SK-N-SH (cell line): ENCODE results near the gene STK36. TPM values are rescaled to one million over a fixed set of nuclear protein-coding genes. Genes with fewer than 3 reads are reported as not detected.

Source experiments
- CTCF ChIA-PET: fragments of 300-600, 350-600 bp; formaldehyde crosslinking; extraction: SDS; loops from one replicate; lab custom pipeline; 2021; lab: Yijun Ruan, JAX
- POLR2A ChIA-PET: fragments of 350-600 bp; sonication (Branson Sonifier 250); formaldehyde crosslinking; extraction: SDS; loops from one replicate; lab custom pipeline; 2020; ENCODE audit warnings: antibody characterized with exemption, inconsistent platforms; lab: Yijun Ruan, JAX
- DNase-seq: peaks from one replicate; pipeline ENCODE4 v3.0.0; 2012
- H2AFZ ChIP-seq: fragments of 200-600 bp; sonication (generic); 2 replicates; pipeline ENCODE4 v1.8.1; 2016; ENCODE audit warnings: antibody characterized with exemption, mild to moderate bottlenecking, low read depth
- H3F3A ChIP-seq: fragments of 200-600 bp; sonication (generic); replicated peaks from 2 replicates; pipeline ENCODE3; 2016; ENCODE audit warnings: antibody characterized with exemption, mild to moderate bottlenecking; ENCODE audit not compliant: insufficient read depth
- H3K27ac ChIP-seq, 2 experiments: fragments of 200-500 bp in 1 of 2; fragments of 200-600 bp in 1 of 2; sonication (Bioruptor generic) in 1 of 2; sonication (generic), shearing (Covaris generic) in 1 of 2; 2 replicates each; pipeline versions ENCODE4 v1.5.1 to v1.6.1; 2014 to 2016; ENCODE audit warnings: low read depth in 2 of 2, inconsistent platforms in 1 of 2, low read length in 1 of 2, mild to moderate bottlenecking in 1 of 2, mixed read lengths in 1 of 2
- H3K27me3 ChIP-seq: fragments of 200-600 bp; sonication (generic), shearing (Covaris generic); 2 replicates; pipeline ENCODE4 v1.6.1; 2016; ENCODE audit warnings: mixed run types; ENCODE audit not compliant: insufficient read depth
- H3K36me3 ChIP-seq, 2 experiments: fragments of 200-500 bp in 1 of 2; fragments of 200-600 bp in 1 of 2; sonication (Bioruptor generic) in 1 of 2; sonication (generic) in 1 of 2; replicated peaks in 1 of 2; 2 replicates each; pipeline versions ENCODE3 to v1.5.1; 2014 to 2016; ENCODE audit warnings: low read length in 1 of 2, mild to moderate bottlenecking in 1 of 2; ENCODE audit not compliant: insufficient read depth in 2 of 2, control insufficient read depth in 1 of 2
- H3K4me1 ChIP-seq, 2 experiments: fragments of 200-500 bp in 1 of 2; fragments of 200-600 bp in 1 of 2; sonication (Bioruptor generic) in 1 of 2; sonication (generic), shearing (Covaris generic) in 1 of 2; 2 replicates each; pipeline versions ENCODE4 v1.5.1 to v1.6.1; 2014 to 2016; ENCODE audit warnings: low read depth in 1 of 2, low read length in 1 of 2, mixed run types in 1 of 2; ENCODE audit not compliant: insufficient read depth in 2 of 2, control insufficient read depth in 1 of 2
- H3K4me2 ChIP-seq: fragments of 200-600 bp; sonication (generic), shearing (Covaris generic); 2 replicates; pipeline ENCODE4 v1.6.1; 2017; ENCODE audit warnings: mixed run types
- H3K4me3 ChIP-seq, 2 experiments: fragments of 200-500 bp in 1 of 2; fragments of 200-600 bp in 1 of 2; sonication (Bioruptor generic) in 1 of 2; sonication (generic), shearing (Covaris generic) in 1 of 2; 2 replicates each; pipeline versions ENCODE4 v1.5.1 to v1.8.1; 2014 to 2016; ENCODE audit warnings: low read depth in 2 of 2, inconsistent platforms in 1 of 2, low read length in 1 of 2, mild to moderate bottlenecking in 1 of 2, mixed read lengths in 1 of 2, moderate library complexity in 1 of 2
- H3K79me2 ChIP-seq: fragments of 200-600 bp; sonication (generic); 2 replicates; pipeline ENCODE4 v1.8.1; 2017; ENCODE audit warnings: mild to moderate bottlenecking; ENCODE audit not compliant: insufficient read depth
- H3K9ac ChIP-seq: fragments of 200-600 bp; sonication (generic); 2 replicates; pipeline ENCODE4 v1.6.1; 2017; ENCODE audit warnings: mixed run types
- H3K9me2 ChIP-seq: fragments of 200-600 bp; sonication (generic); 2 replicates; pipeline ENCODE4 v1.6.1; 2017; ENCODE audit warnings: mixed run types
- H3K9me3 ChIP-seq: fragments of 200-600 bp; sonication (generic); 2 replicates; pipeline ENCODE4 v1.6.1; 2017; ENCODE audit warnings: mixed run types, mild to moderate bottlenecking, moderate library complexity
- H4K20me1 ChIP-seq: fragments of 200-600 bp; sonication (generic); 2 replicates; pipeline ENCODE4 v1.6.1; 2017; ENCODE audit warnings: mild to moderate bottlenecking, mixed run types; ENCODE audit not compliant: insufficient read depth
- CTCF ChIP-seq: fragments of 200-600 bp; sonication (generic); IDR thresholded peaks from 2 replicates; pipeline ENCODE4 v1.6.1; 2017; ENCODE audit warnings: antibody characterized with exemption, mild to moderate bottlenecking, moderate library complexity
- ELF1 ChIP-seq: IDR thresholded peaks from 2 replicates; pipeline ENCODE4 v1.4.0; 2012
- EZH2phosphoT487 ChIP-seq: fragments of 200-600 bp; sonication (generic); IDR thresholded peaks from 2 replicates; pipeline ENCODE4 v1.6.1; 2017; ENCODE audit warnings: low read depth, mixed run types, mild to moderate bottlenecking, antibody characterized with exemption, moderate library complexity, borderline replicate concordance
- GATA2 ChIP-seq: sonication (generic); formaldehyde crosslinking; IDR thresholded peaks from 2 replicates; pipeline ENCODE4 v1.5.0; 2020; ENCODE audit warnings: mild to moderate bottlenecking, missing genetic modification reagents
- IRF3 ChIP-seq: fragments of 150-350 bp; IDR thresholded peaks from 2 replicates; pipeline ENCODE4 v1.6.1; 2016; ENCODE audit warnings: mild to moderate bottlenecking, low read depth, low read length
- MAX ChIP-seq: IDR thresholded peaks from 2 replicates; pipeline ENCODE4 v1.4.0; 2012; ENCODE audit warnings: low read depth
- MXI1 ChIP-seq: IDR thresholded peaks from 2 replicates; pipeline ENCODE4 v1.6.1; 2012; ENCODE audit warnings: mild to moderate bottlenecking, low read depth, low read length, improper control_type of control experiment
- REST ChIP-seq: IDR thresholded peaks from 2 replicates; pipeline ENCODE4 v1.6.1; 2012; ENCODE audit warnings: mild to moderate bottlenecking, low read depth, low read length, moderate library complexity
- TCF12 ChIP-seq: IDR thresholded peaks from 2 replicates; pipeline ENCODE4 v1.4.0; 2012
- USF1 ChIP-seq: IDR thresholded peaks from 2 replicates; pipeline ENCODE4 v1.4.0; 2012; ENCODE audit warnings: low read depth, borderline replicate concordance
- ZBTB33 ChIP-seq: IDR thresholded peaks from 2 replicates; pipeline ENCODE4 v1.4.0; 2012; ENCODE audit warnings: low read depth, borderline replicate concordance
- WGBS: methylation state at CpG from one replicate; pipeline ENCODE4 v1.1.6; 2017; ENCODE audit warnings: low lambda C conversion rate; 5-methylcytosine and 5-hydroxymethylcytosine counted together
- polyA plus RNA-seq, 3 experiments: library from polyadenylated mRNA; depleted of rRNA; stranded (reverse); fragments of >200 nt; gene quantifications; 2 replicates each; pipeline ENCODE4 v1.2.3, GENCODE V29; 2012

Gene STK36
- polyA plus RNA-seq, 1 of the 3 experiments (the other 2 are of a cell fraction): 53.5 TPM

GRCh38 chr2:218732052-218732760, 60.3 kb downstream of the STK36 start:
- H2AFZ ChIP-seq: 0 out of 2 replicates have a peak overlapping the region, but pooled peaks have one; percentile 45
- TF ChIP-seq MXI1: no peak
- no peak for TF ChIP-seq IRF3
- no peak for TF ChIP-seq REST
- TF ChIP-seq GATA2 (CRISPR knock-in tag): no peak
- no peak for TF ChIP-seq EZH2phosphoT487
- no peak for TF ChIP-seq USF1
- TF ChIP-seq CTCF: no peak
- TF ChIP-seq TCF12: no peak
- no peak for TF ChIP-seq ZBTB33
- no peak for TF ChIP-seq MAX
- no peak for TF ChIP-seq ELF1
- POLR2A ChIA-PET: no interaction called here

More at GRCh38 chr2:218732052-218732760, 60.3 kb downstream of the STK36 start:
- no peaks in the 10 kb centered on the region for H3K27me3 ChIP-seq
- peaks cover 0 to 26% of the 10 kb centered on the region in 2 experiments; a peak in 2 of 4 replicates for H3K4me1 ChIP-seq
- H3K4me2 ChIP-seq: peak overlapping the region; percentile 59
- peaks cover 0 to 11% of the 10 kb centered on the region in 2 experiments for H3K36me3 ChIP-seq
- no peak overlapping the region for H3K4me3 ChIP-seq
- H3K9ac ChIP-seq: peak overlapping the region; percentile 51; the same call in 1 of the 2 replicates
- DNase-seq: no peak
- H3K9me2 ChIP-seq: no peaks in the 10 kb centered on the region
- H3F3A ChIP-seq: peaks cover 22% of the 10 kb centered on the region
- H3K9me3 ChIP-seq: no peaks in the 10 kb centered on the region; the same call in 1 of the 2 replicates
- H4K20me1 ChIP-seq: no peaks in the 10 kb centered on the region
- WGBS: 94% methylated on average over 5 of the region's 5 CpGs
- H3K79me2 ChIP-seq: peaks cover 71% of the 10 kb centered on the region
- peak overlapping the region; percentile 48 to 98; a peak in 3 of 4 replicates for H3K27ac ChIP-seq
- CTCF ChIA-PET: interaction anchor here (2.5 kb wide), 1 partner anchor 22 kb away, joined by 15 read pairs; the partner anchor contains the start of gene TTLL4
